Tibial nerve (tissue), 4 donors: ENCODE data around the gene CDC6. TPM values are rescaled to one million over a fixed set of nuclear protein-coding genes. Genes with fewer than 3 reads are reported as not detected.
A peak's percentile ranks its signal among the peaks of the same experiment; 100 is the strongest.

Source experiments
- DNase-seq, 2 donors: peaks; one replicate each; pipeline ENCODE4 v3.0.0-alpha.2; 2019; ENCODE audit warnings: low spot score in 2 of 2
- H3K27ac ChIP-seq, 4 donors: fragments of 200-600 bp; sonication (generic) in 3 of 4; one replicate each; pipeline ENCODE4 v1.5.1; 2017 to 2019; ENCODE audit warnings: mild to moderate bottlenecking in 1 of 4
- H3K27me3 ChIP-seq, 2 donors: fragments of 200-600 bp; sonication (generic) in 1 of 2; one replicate each; pipeline versions ENCODE4 v1.5.1 to v1.6.0; 2017 to 2019
- H3K36me3 ChIP-seq, 3 donors: fragments of 200-600 bp; sonication (generic); one replicate each; pipeline ENCODE4 v1.5.1; 2018 to 2019
- H3K4me1 ChIP-seq, 4 donors: fragments of 200-600 bp; sonication (generic) in 3 of 4; one replicate each; pipeline ENCODE4 v1.5.1; 2017 to 2019
- H3K4me3 ChIP-seq, 4 donors: fragments of 200-600 bp; sonication (generic) in 3 of 4; one replicate each; pipeline ENCODE4 v1.5.1; 2017 to 2019; ENCODE audit warnings: mild to moderate bottlenecking in 1 of 4, moderate library complexity in 1 of 4
- H3K9me3 ChIP-seq, 4 donors: fragments of 200-600 bp; sonication (generic) in 3 of 4; one replicate each; pipeline ENCODE4 v1.5.1; 2017 to 2019
- EP300 ChIP-seq, 2 donors: sonication (generic); formaldehyde crosslinking; IDR thresholded peaks; one replicate each; pipeline ENCODE4 v1.6.1; 2017; ENCODE audit warnings: antibody characterized with exemption in 2 of 2, mild to moderate bottlenecking in 1 of 2
- POLR2A ChIP-seq, 2 donors: fragments of 450-650 bp; IDR thresholded peaks; one replicate each; pipeline ENCODE4 v1.6.1; 2017; ENCODE audit warnings: antibody characterized with exemption in 2 of 2, mild to moderate bottlenecking in 2 of 2, moderate library complexity in 2 of 2
- WGBS, 2 donors: methylation state at CpG; one replicate each; pipeline ENCODE4 v1.1.5; 2018; 5-methylcytosine and 5-hydroxymethylcytosine counted together
- total RNA-seq, 4 donors: library from RNA; depleted of rRNA; stranded (reverse); fragments of >200 nt; gene quantifications; one replicate each; pipeline ENCODE4 v1.1.0, GENCODE V29; 2016
- TF ChIP-seq, protein P1 (sequence below), 5 experiments: fragments of 200-600 bp in 3 of 5; fragments of 450-650 bp in 2 of 5; sonication (generic) in 3 of 5; IDR thresholded peaks; one replicate each; pipeline ENCODE4 v1.5.1; 2016 to 2019; ENCODE audit warnings: antibody characterized with exemption in 5 of 5, mild to moderate bottlenecking in 3 of 5, moderate library complexity in 2 of 5

Gene CDC6
- total RNA-seq, 4 donors from 2014 or later: 0.20 to 1.8 (median 0.43) TPM

DNA sequence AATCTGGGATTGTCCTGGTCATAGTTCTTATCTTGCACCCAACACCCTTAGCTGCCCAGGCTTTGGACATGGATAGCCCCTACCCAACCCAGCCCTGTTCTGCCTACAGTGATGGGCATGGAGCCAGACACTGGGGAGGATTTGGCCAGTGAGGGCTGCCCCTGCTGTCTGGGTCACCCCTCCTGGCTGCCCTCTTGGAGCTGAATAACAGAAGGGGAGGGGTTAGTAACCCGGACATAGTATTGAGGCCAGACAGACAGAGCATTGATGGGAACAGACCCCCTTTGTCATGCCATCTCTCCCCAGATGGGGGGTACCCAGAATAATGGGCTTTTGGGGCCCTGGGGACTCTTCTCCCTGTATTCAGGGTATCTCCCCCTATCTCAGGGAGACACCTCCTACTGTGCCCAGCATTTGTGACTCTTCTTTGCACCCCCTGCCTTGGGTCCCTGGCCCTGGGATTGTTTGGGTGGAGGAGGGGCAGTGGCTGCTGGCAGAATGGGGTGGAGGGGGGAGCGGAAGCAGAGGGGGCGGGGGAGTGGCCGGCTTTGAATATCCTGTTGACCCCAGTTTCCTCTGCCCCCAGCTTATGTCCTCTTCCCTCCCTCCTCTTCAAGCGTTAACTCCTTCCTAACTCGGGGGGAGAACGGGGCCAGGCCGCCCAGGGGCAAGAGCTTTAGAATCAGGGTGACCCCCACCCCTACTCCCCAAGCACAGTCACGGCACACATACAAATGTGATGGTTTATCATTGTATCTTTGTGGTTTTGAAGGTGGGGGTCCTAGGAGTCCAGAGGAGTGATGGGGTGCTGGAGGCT, 59.8 kb downstream of the CDC6 start:
- Histone ChIP-seq H3K27ac (peak overlapping the region; percentile 58 to 98 (median 96)), H3K4me3 (peak overlapping the region in 2 of 4 donors; percentile 20 to 79), H3K4me1 (peaks cover 7 to 96% (median 81%) of the 10 kb centered on the region in 4 donors), H3K36me3 (peaks cover 0 to 21% (median 4%) of the 10 kb centered on the region in 3 donors), H3K9me3 (no peaks in the 10 kb centered on the region), H3K27me3 (no peaks in the 10 kb centered on the region)
- WGBS, 2 donors: 5 to 10% methylated on average over 6 to 9 of the region's 9 CpGs
- no peak for TF ChIP-seq POLR2A (IDR thresholded peaks at IDR 0.05)
- TF ChIP-seq, protein P1, sequence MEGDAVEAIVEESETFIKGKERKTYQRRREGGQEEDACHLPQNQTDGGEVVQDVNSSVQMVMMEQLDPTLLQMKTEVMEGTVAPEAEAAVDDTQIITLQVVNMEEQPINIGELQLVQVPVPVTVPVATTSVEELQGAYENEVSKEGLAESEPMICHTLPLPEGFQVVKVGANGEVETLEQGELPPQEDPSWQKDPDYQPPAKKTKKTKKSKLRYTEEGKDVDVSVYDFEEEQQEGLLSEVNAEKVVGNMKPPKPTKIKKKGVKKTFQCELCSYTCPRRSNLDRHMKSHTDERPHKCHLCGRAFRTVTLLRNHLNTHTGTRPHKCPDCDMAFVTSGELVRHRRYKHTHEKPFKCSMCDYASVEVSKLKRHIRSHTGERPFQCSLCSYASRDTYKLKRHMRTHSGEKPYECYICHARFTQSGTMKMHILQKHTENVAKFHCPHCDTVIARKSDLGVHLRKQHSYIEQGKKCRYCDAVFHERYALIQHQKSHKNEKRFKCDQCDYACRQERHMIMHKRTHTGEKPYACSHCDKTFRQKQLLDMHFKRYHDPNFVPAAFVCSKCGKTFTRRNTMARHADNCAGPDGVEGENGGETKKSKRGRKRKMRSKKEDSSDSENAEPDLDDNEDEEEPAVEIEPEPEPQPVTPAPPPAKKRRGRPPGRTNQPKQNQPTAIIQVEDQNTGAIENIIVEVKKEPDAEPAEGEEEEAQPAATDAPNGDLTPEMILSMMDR (IDR thresholded peaks at IDR 0.05): no peak
- TF ChIP-seq EP300 (IDR thresholded peaks at IDR 0.05): no peak
- no peak for DNase-seq

DNA sequence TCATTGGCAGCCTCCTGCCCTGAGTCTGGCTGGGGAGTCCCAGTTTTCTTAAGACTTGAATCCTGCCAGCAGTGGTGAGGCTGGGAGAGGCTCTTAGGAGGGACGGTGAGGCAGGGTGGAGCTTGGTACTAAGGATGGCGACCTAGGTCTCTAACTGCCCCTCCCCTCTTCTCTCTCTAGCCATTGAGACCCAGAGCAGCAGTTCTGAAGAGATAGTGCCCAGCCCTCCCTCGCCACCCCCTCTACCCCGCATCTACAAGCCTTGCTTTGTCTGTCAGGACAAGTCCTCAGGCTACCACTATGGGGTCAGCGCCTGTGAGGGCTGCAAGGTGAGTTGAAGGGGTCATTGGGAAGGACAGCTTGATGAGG, 60.4 kb downstream of the CDC6 start:
- peaks cover 0 to 27% (median 4%) of the 10 kb centered on the region in 3 donors for H3K36me3 ChIP-seq
- peak overlapping the region in 2 of 4 donors; percentile 20 to 79 for H3K4me3 ChIP-seq
- no peaks in the 10 kb centered on the region for H3K9me3 ChIP-seq
- no peak for DNase-seq
- no peak for TF ChIP-seq EP300 (IDR thresholded peaks at IDR 0.05)
- TF ChIP-seq, protein P1 (IDR thresholded peaks at IDR 0.05): no peak
- TF ChIP-seq POLR2A (IDR thresholded peaks at IDR 0.05): no peak
- peak overlapping the region; percentile 58 to 98 (median 96) for H3K27ac ChIP-seq
- H3K27me3 ChIP-seq: no peaks in the 10 kb centered on the region
- 13 to 29% methylated on average over 4 to 5 of the region's 5 CpGs for WGBS, 2 donors
- H3K4me1 ChIP-seq: peaks cover 7 to 100% (median 79%) of the 10 kb centered on the region in 4 donors

DNA sequence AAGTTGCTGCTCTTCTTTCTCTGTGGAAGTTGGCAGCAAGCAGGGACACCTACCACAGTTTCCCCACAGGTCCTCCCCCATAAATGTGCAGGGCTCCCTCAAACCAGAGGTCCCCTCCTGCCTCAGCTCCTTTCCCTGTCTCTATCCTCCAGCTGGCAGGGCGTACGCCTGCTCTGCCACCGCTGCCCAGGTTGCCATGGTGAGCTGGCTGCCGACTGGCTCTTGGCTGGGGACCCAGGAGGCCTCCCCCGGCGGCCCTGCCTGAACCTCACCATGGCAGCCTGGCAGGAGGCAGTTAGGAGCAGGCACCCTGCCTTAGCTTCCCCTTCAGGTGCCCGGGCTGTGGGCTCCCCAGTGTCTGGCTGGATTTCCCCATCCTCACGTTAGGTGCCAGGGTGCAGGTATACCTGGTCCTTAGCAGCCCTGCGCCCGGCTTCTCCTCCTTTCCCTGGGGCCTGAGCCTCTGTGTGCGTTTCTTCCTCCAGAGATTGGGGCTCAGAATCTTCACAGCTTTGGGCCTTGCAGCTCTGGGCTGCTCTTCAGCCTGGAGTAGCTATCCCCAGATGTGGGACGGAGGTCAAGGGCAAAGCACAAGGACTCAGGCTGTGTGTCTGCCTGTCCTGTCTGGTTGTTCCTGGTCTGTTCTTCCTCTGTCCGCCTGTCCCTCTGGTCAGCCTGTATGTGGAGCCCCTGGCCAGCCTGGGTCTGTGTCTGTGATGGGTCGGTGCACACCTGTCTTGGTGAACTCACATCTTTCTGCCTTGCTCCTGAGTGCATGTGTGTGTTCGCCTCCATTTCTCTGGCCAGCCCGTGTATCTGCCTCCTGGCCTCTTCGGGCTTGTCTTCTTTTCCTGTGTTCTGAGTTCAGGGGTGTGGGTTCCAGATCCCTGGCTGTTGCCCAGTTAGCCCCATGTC, 61.1 kb downstream of the CDC6 start:
- no peaks in the 10 kb centered on the region for H3K9me3 ChIP-seq
- H3K4me1 ChIP-seq: peaks cover 7 to 93% (median 76%) of the 10 kb centered on the region in 4 donors
- H3K27me3 ChIP-seq: no peaks in the 10 kb centered on the region
- TF ChIP-seq EP300 (IDR thresholded peaks at IDR 0.05): peak in 1 of 2 donors; percentile 52
- TF ChIP-seq POLR2A (IDR thresholded peaks at IDR 0.05): no peak
- TF ChIP-seq, protein P1 (IDR thresholded peaks at IDR 0.05): no peak
- DNase-seq: no peak
- peaks cover 0 to 34% (median 4%) of the 10 kb centered on the region in 3 donors for H3K36me3 ChIP-seq
- WGBS, 2 donors: 38 to 49% methylated on average over 17 of the region's 17 CpGs
- H3K4me3 ChIP-seq: no peak overlapping the region
- H3K27ac ChIP-seq: peak overlapping the region; percentile 14 to 98 (median 96)

DNA sequence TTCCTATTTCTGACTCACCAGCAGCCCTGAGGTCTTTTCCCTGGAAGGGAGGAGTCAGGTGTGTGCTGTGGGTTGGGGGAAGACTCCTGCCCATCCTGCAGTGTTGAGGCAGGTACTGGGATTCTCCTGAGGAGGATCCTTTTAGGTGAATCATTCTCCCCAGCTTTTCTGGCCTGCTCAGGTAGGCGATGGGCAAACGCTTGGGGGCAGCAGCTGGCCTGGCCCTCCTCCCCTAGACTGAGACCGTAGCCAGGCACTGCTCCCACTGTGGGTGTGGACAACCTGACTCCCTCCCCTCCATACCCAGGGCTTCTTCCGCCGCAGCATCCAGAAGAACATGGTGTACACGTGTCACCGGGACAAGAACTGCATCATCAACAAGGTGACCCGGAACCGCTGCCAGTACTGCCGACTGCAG, 61.8 kb downstream of the CDC6 start:
- H3K27ac ChIP-seq: peak overlapping the region; percentile 14 to 98 (median 96)
- no peaks in the 10 kb centered on the region for H3K27me3 ChIP-seq
- no peak overlapping the region for H3K4me3 ChIP-seq
- WGBS, 2 donors: 25 to 27% methylated on average over 8 to 10 of the region's 10 CpGs
- no peak for DNase-seq
- H3K36me3 ChIP-seq: peaks cover 0 to 41% (median 8%) of the 10 kb centered on the region in 3 donors
- H3K4me1 ChIP-seq: peaks cover 7 to 91% (median 75%) of the 10 kb centered on the region in 4 donors
- no peaks in the 10 kb centered on the region for H3K9me3 ChIP-seq
- TF ChIP-seq POLR2A (IDR thresholded peaks at IDR 0.05): no peak
- TF ChIP-seq, protein P1 (IDR thresholded peaks at IDR 0.05): no peak
- no peak for TF ChIP-seq EP300 (IDR thresholded peaks at IDR 0.05)
